ENCODE data around the gene RNF150. TPM values are rescaled to one million over a fixed set of nuclear protein-coding genes. Genes with fewer than 3 reads are reported as not detected.

The RNF150 gene
- total and polyA plus RNA-seq, 8 donors = 1.9 to 15.2 (median 14.1) TPM

GRCh38 chr4:141132072-141132708, 1.1 kb downstream of the RNF150 start:
- ATAC-seq = peak; percentile 20
- no peak overlapping the region for H3K27ac ChIP-seq
- H3K27me3 ChIP-seq = peaks cover 20 to 83% of the 10 kb centered on the region in 2 donors

GRCh38 chr4:141131723-141132071, 1.6 kb downstream of the RNF150 start:
- H3K27me3 ChIP-seq = peaks cover 20 to 78% of the 10 kb centered on the region in 2 donors
- TF ChIP-seq CTCF (IDR thresholded peaks at IDR 0.05) = no peak
- intact Hi-C loops (cut with DNase I) = loop anchor here in 1 of 2 donors (5.0 kb wide), 1 partner anchor 269 kb away; no protein-coding TSS in a partner anchor
- peak overlapping the region in 1 of 2 donors; percentile 54 for H3K4me3 ChIP-seq
- DNase-seq = no peak
- ATAC-seq = no peak
- H3K4me1 ChIP-seq = peaks cover 4 to 14% of the 10 kb centered on the region in 2 donors
- H3K36me3 ChIP-seq = no peaks in the 10 kb centered on the region
- no peak overlapping the region for H3K27ac ChIP-seq
- H3K9me3 ChIP-seq = no peaks in the 10 kb centered on the region

More at GRCh38 chr4:141132072-141132708, 1.1 kb downstream of the RNF150 start:
- Histone ChIP-seq H3K36me3 (no peaks in the 10 kb centered on the region), H3K4me1 (peaks cover 4 to 14% of the 10 kb centered on the region in 2 donors), H3K9me3 (no peaks in the 10 kb centered on the region), H3K4me3 (peak overlapping the region; percentile 54 to 58)
- DNase-seq = peak; percentile 31 to 75 (median 42)
- intact Hi-C loops (cut with DNase I) = loop anchor here in 1 of 2 donors (5.0 kb wide), 1 partner anchor 270 kb away; no protein-coding TSS in a partner anchor
- no peak for TF ChIP-seq CTCF (IDR thresholded peaks at IDR 0.05)

GRCh38 chr4:141130947-141131605, 2.2 kb downstream of the RNF150 start:
- DNase-seq = no peak
- no peak overlapping the region for H3K27ac ChIP-seq

GRCh38 chr4:141127884-141128283, 5.4 kb downstream of the RNF150 start:
- ATAC-seq = no peak
- no peak overlapping the region for H3K27ac ChIP-seq
- H3K4me3 ChIP-seq = no peak overlapping the region
- H3K9me3 ChIP-seq = no peaks in the 10 kb centered on the region
- H3K4me1 ChIP-seq = peaks cover 0 to 11% of the 10 kb centered on the region in 2 donors
- no peak for DNase-seq
- no peak for TF ChIP-seq CTCF (IDR thresholded peaks at IDR 0.05)
- no peaks in the 10 kb centered on the region for H3K36me3 ChIP-seq
- intact Hi-C loops (cut with DNase I) = no loop called here
- peaks cover 15 to 41% of the 10 kb centered on the region in 2 donors for H3K27me3 ChIP-seq

More at GRCh38 chr4:141130947-141131605, 2.2 kb downstream of the RNF150 start:
- Histone ChIP-seq H3K27me3 (peaks cover 20 to 73% of the 10 kb centered on the region in 2 donors), H3K4me3 (no peak overlapping the region), H3K36me3 (no peaks in the 10 kb centered on the region), H3K9me3 (no peaks in the 10 kb centered on the region), H3K4me1 (peaks cover 4 to 14% of the 10 kb centered on the region in 2 donors)
- no peak for TF ChIP-seq CTCF (IDR thresholded peaks at IDR 0.05)
- ATAC-seq = no peak
- intact Hi-C loops (cut with DNase I) = loop anchor here in 1 of 2 donors (5.0 kb wide), 1 partner anchor 269 kb away; no protein-coding TSS in a partner anchor

GRCh38 chr4:141126769-141127168, 6.5 kb downstream of the RNF150 start:
- ATAC-seq (no peak), DNase-seq (no peak)
- Histone ChIP-seq H3K4me3 (no peak overlapping the region), H3K27ac (no peak overlapping the region), H3K4me1 (no peaks in the 10 kb centered on the region), H3K27me3 (peaks cover 8 to 30% of the 10 kb centered on the region in 2 donors), H3K36me3 (no peaks in the 10 kb centered on the region), H3K9me3 (no peaks in the 10 kb centered on the region)
- no peak for TF ChIP-seq CTCF (IDR thresholded peaks at IDR 0.05)
- intact Hi-C loops (cut with DNase I) = no loop called here
